ENCODE results near the gene HOOK2.
A peak's percentile ranks its signal among the peaks of the same experiment; 100 is the strongest.
"Not testable (repeated sequence)": the region's sequence is repeated elsewhere in the genome, so short reads cannot be mapped to it uniquely, and the experiment has no call there.

Gene HOOK2

GRCh38 chr19:12774588-12775555, at the start of gene HOOK2:
TSS of gene HOOK2 (minus strand) at chr19:12775552. CDS start at chr19:12775449, 103 bp downstream.
- DNase-seq: no peak

- no peak for DNase-seq
These were observed 46.4 kb upstream of the HOOK2 start for GRCh38 chr19:12821761-12822160.

- DNase-seq: not testable (repeated sequence)
These were observed 42.5 kb upstream of the HOOK2 start for GRCh38 chr19:12817810-12818209.

- not testable (repeated sequence) for DNase-seq
These were observed 41.8 kb upstream of the HOOK2 start for GRCh38 chr19:12817188-12817587.

- no peak for DNase-seq
These were observed 39.7 kb upstream of the HOOK2 start for GRCh38 chr19:12815088-12815487.

- peak; percentile 84 for DNase-seq
These were observed 31.1 kb upstream of the HOOK2 start, which contains the start of gene RNASEH2A for GRCh38 chr19:12806242-12807081. TSS of gene RNASEH2A (plus strand) at chr19:12806584. CDS start at chr19:12806674, 90 bp downstream.

GRCh38 chr19:12804051-12804450, 28.7 kb upstream of the HOOK2 start:
- no peak for DNase-seq

GRCh38 chr19:12802267-12803106, 27.1 kb upstream of the HOOK2 start:
- DNase-seq: no peak

- peak; percentile 75 for DNase-seq
These were observed 26.3 kb upstream of the HOOK2 start, which contains the start of the genes PRDX2 and THSD8 for GRCh38 chr19:12801466-12802266. TSS of gene PRDX2 (minus strand) at chr19:12801800. CDS start at chr19:12801261, 539 bp downstream. TSS of gene THSD8 (plus strand) at chr19:12802069. CDS start at chr19:12802072, 3 bp downstream.

- no peak for DNase-seq
These were observed 25.6 kb upstream of the HOOK2 start for GRCh38 chr19:12800923-12801465.

- DNase-seq: no peak
These were observed 25.1 kb upstream of the HOOK2 start for GRCh38 chr19:12800466-12800770.

- DNase-seq: no peak
These were observed 24.6 kb upstream of the HOOK2 start for GRCh38 chr19:12799742-12800465.

GRCh38 chr19:12797607-12798006, 22.3 kb upstream of the HOOK2 start:
- not testable (repeated sequence) for DNase-seq

GRCh38 chr19:12797141-12797587, 21.8 kb upstream of the HOOK2 start:
- DNase-seq: no peak

GRCh38 chr19:12796146-12797071, 21.1 kb upstream of the HOOK2 start:
- DNase-seq: peak; percentile 66

GRCh38 chr19:12794971-12795381, 19.6 kb upstream of the HOOK2 start:
- DNase-seq: no peak

- DNase-seq: no peak
These were observed 19.0 kb upstream of the HOOK2 start for GRCh38 chr19:12794196-12794941.

Data from activated effector memory CD4-positive, alpha-beta T cell treated with Interleukin-2 at 50 U/mL for 16 hours (primary cell).